ENCODE data around the gene TSEN34.
"Not testable (repeated sequence)": the region's sequence is repeated elsewhere in the genome, so short reads cannot be mapped to it uniquely, and the experiment has no call there.

Gene TSEN34

GRCh38 chr19:54160854-54161253 lies 30.3 kb upstream of the TSEN34 start:
- no peak for DNase-seq (ENCODE audit: low read depth in 2 of 2)

GRCh38 chr19:54162241-54162805 lies 28.8 kb upstream of the TSEN34 start:
- DNase-seq (ENCODE audit: low read depth in 2 of 2), result no peak

GRCh38 chr19:54162884-54163283 lies 28.2 kb upstream of the TSEN34 start:
- DNase-seq (ENCODE audit: low read depth in 2 of 2), result no peak

- DNase-seq (ENCODE audit: low read depth in 2 of 2), result no peak
These were observed 26.6 kb upstream of the TSEN34 start for GRCh38 chr19:54164369-54165068.

- no peak for DNase-seq (ENCODE audit: low read depth in 2 of 2)
These were observed 25.9 kb upstream of the TSEN34 start for GRCh38 chr19:54165222-54165621.

DNA sequence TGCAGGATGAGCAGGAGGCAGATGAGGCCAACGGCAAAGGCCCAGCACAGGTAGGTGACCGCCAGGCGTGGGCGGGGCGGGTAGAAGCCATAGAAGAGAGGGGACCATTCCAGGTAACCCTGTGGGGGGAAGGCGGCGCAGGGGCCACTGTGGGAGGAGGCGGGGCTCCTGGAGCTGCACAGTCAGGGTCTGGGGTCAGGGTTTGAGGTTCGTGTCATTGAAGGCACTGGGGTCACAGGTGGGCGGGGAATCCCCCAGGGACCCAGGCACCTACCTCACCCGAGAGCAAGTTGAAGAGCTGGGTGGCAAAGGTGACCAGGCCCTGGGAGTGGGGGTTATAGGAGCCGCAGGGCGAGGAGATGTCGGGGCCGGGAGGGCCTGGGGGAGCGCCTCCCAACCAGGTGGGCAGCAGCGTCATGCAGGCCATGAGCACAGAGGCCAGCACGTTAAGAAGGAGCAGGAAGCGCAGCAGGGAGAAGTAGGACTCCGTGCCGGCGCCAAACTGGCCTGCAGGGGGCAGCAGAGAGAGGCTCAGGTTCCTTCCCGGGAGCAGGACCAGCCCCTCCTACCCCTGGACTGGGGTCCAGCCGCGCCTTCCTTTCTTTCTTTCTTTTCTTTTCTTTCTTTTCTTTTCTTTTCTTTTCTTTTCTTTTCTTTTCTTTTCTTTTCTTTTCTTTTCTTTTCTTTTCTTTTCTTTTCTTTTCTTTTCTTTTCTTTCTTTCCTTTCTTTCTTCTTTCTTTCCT lies 22.8 kb upstream of the TSEN34 start:
- peak; percentile 30 to 40 for DNase-seq (ENCODE audit: low read depth in 2 of 2)

- DNase-seq (ENCODE audit: low read depth in 2 of 2), result no peak
These were observed 21.9 kb upstream of the TSEN34 start for GRCh38 chr19:54169149-54169740.

DNA sequence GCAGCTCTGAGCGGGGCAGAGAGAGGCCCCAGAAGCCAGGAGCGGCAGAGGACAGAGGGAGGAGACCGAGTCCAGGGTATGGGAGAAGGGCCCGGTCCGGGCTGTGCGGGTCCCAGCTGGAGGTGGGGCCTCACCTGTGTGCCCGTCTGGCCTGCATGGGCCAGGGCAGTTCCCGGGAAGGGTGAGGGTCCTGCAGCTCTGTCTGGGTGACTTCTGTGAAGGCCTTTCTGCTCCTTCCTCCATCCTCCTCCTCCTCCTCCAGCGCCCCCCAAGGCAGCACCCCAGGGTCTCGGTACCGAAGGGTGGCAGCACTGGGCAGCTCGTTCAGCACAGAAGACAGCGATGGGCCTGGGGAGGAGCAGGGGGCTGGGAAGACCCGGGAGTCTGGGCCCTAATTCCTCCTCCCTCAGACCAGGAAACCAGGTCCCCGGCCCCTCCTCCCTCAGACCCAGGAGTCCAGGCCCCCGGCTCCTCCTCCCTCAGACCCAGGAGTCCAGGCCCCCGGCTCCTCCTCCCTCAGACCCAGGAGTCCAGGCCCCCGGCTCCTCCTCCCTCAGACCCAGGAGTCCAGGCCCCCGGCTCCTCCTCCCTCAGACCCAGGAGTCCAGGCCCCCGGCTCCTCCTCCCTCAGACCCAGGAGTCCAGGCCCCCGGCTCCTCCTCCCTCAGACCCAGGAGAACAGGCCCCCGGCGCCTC lies 19.2 kb upstream of the TSEN34 start:
- DNase-seq (ENCODE audit: low read depth in 2 of 2), result not testable (repeated sequence)

DNA sequence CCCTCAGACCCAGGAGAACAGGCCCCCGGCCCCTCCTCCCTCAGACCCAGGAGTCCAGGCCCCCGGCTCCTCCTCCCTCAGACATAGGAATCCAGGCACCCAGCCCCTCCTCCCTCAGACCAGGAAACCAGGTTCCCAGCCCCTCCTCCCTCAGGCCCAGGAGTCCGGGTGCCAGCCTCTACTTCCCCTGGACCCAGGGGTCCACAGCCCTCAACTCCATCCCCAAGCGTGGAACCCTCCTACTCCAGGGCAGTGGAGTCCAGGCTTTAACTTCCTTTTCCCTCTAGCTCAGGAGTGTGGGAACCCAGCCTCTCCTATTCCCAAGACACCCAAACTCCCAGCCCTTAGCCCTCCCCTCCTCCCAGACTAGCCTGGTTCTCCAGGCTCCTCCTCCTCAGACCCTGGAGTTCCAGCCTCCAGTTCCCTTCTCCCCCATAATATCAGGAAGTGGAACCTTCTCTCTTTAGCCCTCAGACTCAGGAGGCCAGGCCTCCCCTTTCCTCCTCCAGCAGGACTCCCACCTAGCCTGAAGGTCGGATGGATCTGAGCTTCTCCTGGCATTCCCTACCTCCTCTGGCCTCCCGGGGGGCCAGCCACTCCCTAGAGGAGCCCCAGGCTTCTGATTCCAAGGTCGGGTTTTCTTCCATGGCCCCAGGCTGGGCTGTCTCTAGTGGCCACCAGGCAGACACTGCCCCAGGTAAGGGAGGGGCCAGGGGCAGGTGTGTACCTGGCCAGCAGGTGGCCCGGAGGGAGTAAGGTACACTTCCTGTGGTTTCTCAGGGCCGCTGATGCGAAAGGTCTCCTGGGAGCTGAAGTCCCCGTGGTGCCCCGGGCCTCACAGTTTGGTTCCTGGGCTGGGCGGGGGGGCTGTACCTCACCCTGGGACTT lies 18.4 kb upstream of the TSEN34 start, which contains the start of gene TMC4:
TMC4 (minus strand) TSS at position 690 of the 888 bp plus-strand sequence; CDS start at position 647, 43 bp downstream.
- no peak for DNase-seq (ENCODE audit: low read depth in 2 of 2)

GRCh38 chr19:54173359-54173699 lies 17.8 kb upstream of the TSEN34 start:
- no peak for DNase-seq (ENCODE audit: low read depth in 2 of 2)

DNA sequence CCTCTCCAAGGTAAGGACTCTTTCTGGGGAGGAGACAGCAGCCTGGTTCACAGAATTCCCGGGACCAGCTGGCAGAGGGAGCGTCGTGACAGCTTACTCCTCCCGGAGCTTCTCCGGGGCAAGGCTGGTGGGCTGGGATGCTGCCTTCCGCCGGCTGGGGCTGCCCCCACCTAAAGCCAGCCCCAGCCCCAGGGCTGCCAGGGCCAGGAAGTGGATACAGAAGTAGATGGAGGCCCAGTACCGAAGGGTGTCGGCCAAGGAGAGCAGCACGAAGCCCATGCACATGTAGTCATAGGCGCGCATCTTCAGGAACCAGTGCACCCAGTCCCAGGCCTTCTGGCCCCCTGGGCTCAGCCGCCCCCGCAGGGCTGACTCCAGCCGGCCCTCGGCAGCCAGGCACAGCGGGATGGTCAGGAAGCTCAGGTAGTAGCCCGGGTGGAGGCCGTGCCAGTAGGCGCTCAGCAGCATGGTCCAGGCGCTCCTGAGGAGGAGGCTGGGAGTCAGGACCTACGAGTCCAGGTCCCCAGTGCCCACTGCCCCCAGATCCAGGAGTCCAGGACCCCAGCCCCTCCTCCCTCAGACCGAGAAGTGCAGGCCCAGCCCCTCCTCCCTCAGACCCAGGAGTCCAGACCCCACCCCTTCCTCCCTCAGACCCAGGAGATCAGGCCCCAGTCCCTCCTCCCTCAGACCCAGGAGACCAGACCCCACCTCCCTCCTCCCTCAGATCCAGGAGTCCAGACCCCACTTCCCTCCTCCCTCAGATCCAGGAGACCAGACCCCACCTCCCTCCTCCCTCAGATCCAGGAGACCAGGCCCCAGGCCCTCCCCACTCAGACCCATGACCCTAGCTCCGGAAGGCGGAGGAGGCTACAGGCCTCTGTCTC lies 16.9 kb upstream of the TSEN34 start:
- no peak for DNase-seq (ENCODE audit: low read depth in 2 of 2)

DNA sequence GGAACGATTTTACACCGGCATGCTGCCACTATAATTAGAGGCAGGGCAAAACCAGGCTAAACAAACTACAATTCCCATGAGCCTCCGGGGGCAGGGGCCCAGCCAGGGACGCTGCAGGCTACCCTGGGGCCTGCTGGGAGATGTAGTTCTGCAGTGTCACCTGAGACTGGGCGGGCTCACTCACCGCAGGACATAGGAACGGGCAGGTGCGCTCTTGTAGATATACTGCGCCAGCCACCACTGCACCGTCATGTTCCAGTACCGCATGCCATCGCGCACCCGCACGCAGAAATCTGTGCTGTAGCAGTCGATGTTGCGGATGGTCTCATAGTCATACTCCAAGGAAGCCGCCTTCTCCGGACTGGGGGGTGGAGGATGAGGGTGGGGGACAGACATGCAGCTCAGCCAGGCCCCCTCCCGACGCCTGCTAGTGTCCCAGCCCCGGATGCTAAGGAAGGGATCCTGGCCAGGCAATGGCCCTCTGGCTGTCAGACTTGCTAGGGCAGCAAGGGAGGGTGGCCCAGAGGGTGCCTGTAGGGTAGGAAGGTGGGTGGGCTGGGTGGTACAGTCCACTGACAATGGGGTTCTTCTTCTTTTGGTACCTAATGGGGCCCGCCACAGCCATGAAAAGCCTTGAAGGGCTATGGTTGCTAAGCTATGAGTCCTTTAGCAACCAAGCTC lies 12.4 kb upstream of the TSEN34 start:
- no peak for DNase-seq (ENCODE audit: low read depth in 2 of 2)

DNA sequence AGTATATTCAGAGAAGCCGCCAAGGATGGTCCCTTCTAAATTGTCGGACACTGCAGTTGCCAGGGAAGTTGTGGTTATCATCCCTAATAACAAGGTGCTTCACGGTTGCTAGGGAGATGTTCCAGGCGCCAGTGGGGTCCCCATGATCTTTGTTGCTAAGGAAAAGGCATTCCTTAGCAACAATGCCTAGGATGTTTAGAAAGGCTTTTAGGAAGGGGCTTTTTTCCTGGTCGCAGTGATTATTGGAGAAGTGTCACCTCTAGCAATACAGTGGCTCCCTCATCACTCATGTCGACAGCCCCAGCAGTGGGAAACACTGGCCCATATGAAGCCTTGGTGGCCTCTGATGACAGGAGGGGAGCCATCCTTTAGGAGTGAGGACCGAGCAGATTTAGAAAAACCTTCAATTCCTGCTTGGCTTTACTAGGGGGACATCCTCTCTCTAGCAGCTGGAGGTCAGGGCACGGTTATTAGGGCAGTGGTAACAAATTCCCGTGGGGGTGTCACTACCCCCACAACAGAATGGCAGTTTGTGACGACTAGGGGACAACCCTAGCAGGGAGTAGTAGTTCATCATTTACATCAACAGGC lies 11.8 kb upstream of the TSEN34 start:
- no peak for DNase-seq (ENCODE audit: low read depth in 2 of 2)

DNA sequence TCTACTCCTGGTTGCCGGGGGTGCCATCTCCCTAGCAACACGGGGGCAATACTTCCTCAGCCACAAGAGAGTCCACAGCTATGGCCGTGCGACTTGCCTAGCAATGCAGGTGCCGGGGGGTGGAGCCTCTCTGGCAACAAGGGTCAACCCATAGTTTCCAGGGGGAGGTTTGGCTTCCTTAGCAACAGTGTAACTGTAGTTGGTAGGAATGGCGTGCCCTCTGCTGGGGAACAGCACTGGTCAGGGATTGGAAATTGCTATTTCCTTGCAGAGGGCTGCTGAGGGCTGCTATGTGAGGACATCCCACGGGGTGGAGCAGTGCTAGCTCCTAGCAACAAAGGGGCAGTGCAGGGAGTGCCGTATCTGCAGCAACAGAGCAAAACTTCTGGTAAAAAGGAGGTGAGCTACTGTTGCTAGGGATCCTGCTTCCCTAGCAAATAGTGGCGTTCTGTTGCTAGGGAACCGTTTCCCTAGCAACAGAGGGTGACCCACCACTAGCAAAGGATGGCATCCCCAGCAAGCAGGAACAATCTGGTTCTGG lies 11.1 kb upstream of the TSEN34 start:
- DNase-seq (ENCODE audit: low read depth in 2 of 2), result no peak

- no peak for DNase-seq (ENCODE audit: low read depth in 2 of 2)
These were observed 10.4 kb upstream of the TSEN34 start for GRCh38 chr19:54180691-54181091.

DNA sequence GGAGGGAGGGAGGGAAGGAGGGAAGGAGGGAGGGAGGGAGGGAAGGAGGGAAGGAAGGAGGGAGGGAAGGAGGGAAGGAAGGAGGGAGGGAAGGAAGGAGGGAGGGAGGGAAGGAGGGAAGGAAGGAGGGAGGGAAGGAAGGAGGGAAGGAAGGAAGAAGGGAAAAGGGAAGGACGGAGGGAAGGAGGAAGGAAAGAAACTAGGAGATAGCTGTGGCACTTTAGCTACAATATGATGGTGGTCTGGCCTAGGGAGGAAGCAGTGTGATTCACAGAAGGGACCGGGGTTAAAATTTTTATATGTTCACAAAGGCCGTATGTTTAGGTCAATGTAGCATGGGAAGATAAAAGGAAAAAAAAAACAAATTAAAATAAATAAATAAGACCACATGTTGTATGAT lies 9.2 kb upstream of the TSEN34 start:
- not testable (repeated sequence) for DNase-seq (ENCODE audit: low read depth in 2 of 2)

GRCh38 chr19:54183431-54183830 lies 7.7 kb upstream of the TSEN34 start:
- no peak for DNase-seq (ENCODE audit: low read depth in 2 of 2)

- DNase-seq (ENCODE audit: low read depth in 2 of 2), result no peak
These were observed 4.8 kb upstream of the TSEN34 start for GRCh38 chr19:54186351-54186750.

- no peak for DNase-seq (ENCODE audit: low read depth in 2 of 2)
These were observed 4.2 kb upstream of the TSEN34 start for GRCh38 chr19:54186934-54187381.

Measured in fibroblast of skin of left biceps (primary cell).